Natural killer cell (primary cell): ENCODE measurements around the gene PCSK7. TPM values are rescaled to one million over a fixed set of nuclear protein-coding genes. Genes with fewer than 3 reads are reported as not detected.

Source experiments
- ATAC-seq, 3 donors: fragments of 150-1000 bp in 2 of 3; fragments of 200-7000 bp in 1 of 3; cut with Tn5 transposase; 1 replicate in 1 of 3; 2 replicates in 2 of 3; pipeline ENCODE4 v1.10.0; 2021; ENCODE audit warnings: mild to moderate bottlenecking in 2 of 3, moderate library complexity in 2 of 3
- DNase-seq, 2 donors: peaks; one replicate each; pipeline versions ENCODE4 v3.0.0 to v3.0.0-alpha.2; 2013 to 2021; ENCODE audit warnings: mixed read lengths in 1 of 2
- H3K27ac ChIP-seq: one replicate; pipeline ENCODE4 v1.5.1; 2013; ENCODE audit warnings: mild to moderate bottlenecking, low read length
- H3K27me3 ChIP-seq: one replicate; pipeline ENCODE4 v1.6.1; 2013; ENCODE audit warnings: low read length; ENCODE audit not compliant: control insufficient read depth, insufficient read depth
- H3K36me3 ChIP-seq: one replicate; pipeline ENCODE4 v1.6.1; 2013; ENCODE audit warnings: low read length; ENCODE audit not compliant: control insufficient read depth, insufficient read depth
- H3K4me1 ChIP-seq: one replicate; pipeline ENCODE4 v1.6.1; 2013; ENCODE audit warnings: low read length; ENCODE audit not compliant: control insufficient read depth, insufficient read depth
- H3K4me3 ChIP-seq: one replicate; pipeline ENCODE4 v1.5.1; 2013; ENCODE audit warnings: low read length
- H3K9me3 ChIP-seq: one replicate; pipeline ENCODE4 v1.6.1; 2013; ENCODE audit warnings: low read length; ENCODE audit not compliant: control insufficient read depth, insufficient read depth
- H3K27ac Mint-ChIP-seq, 2 donors: one replicate each; pipeline ENCODE4 v1.8.0; 2022; ENCODE audit warnings: mild to moderate bottlenecking in 2 of 2, mixed read lengths in 2 of 2, moderate library complexity in 1 of 2
- H3K27me3 Mint-ChIP-seq, 2 donors: one replicate each; pipeline ENCODE4 v1.8.0; 2022; ENCODE audit warnings: low read depth in 2 of 2, mixed read lengths in 2 of 2
- H3K36me3 Mint-ChIP-seq: one replicate; pipeline ENCODE4 v1.8.0; 2022; ENCODE audit warnings: mixed read lengths
- H3K4me1 Mint-ChIP-seq, 2 donors: one replicate each; pipeline ENCODE4 v1.8.0; 2022; ENCODE audit warnings: mixed read lengths in 2 of 2
- H3K4me3 Mint-ChIP-seq: one replicate; pipeline ENCODE4 v1.8.0; 2022; ENCODE audit warnings: mild to moderate bottlenecking, moderate library complexity, mixed read lengths
- H3K9me3 Mint-ChIP-seq, 2 donors: one replicate each; pipeline ENCODE4 v1.8.0; 2022; ENCODE audit warnings: mixed read lengths in 2 of 2
- CTCF ChIP-seq: fragments of 200-600 bp; IDR thresholded peaks from one replicate; pipeline ENCODE4 v1.8.0; 2022; ENCODE audit warnings: antibody characterized with exemption
- WGBS: methylation state at CpG from one replicate; pipeline ENCODE4 v1.1.7; 2013; ENCODE audit warnings: missing lambda C conversion rate; ENCODE audit not compliant: insufficient coverage; 5-methylcytosine and 5-hydroxymethylcytosine counted together
- intact Hi-C: fragments of 100-400 bp; cut with micrococcal nuclease; formaldehyde crosslinking; loops from one replicate; pipeline ENCODE4 v1.14.2; 2022
- total RNA-seq, 4 donors: library from RNA; stranded (reverse); fragments of 120-200 nt in 1 of 4; gene quantifications; one replicate each; pipeline versions ENCODE4 v1.2.3 to v1.2.4, GENCODE V29; 2013 to 2022

PCSK7 gene
- total RNA-seq, 3 donors from 2014 or later (not counting 1 experiment from before 2014, with no cell fraction given), result 397 to 471 (median 441) TPM

- ATAC-seq (no peak), DNase-seq (no peak)
- Mint-ChIP-seq H3K4me1 (peaks cover 15 to 37% of the 10 kb centered on the region in 2 donors), H3K9me3 (no peaks in the 10 kb centered on the region), H3K27ac (peak overlapping the region in 1 of 2 donors; percentile 58), H3K4me3 (no peak overlapping the region), H3K27me3 (no peaks in the 10 kb centered on the region), H3K36me3 (no peaks in the 10 kb centered on the region)
- TF ChIP-seq CTCF, result no peak
- no peak overlapping the region for H3K27ac ChIP-seq
- H3K4me3 ChIP-seq, result no peak overlapping the region
- no peaks in the 10 kb centered on the region for H3K27me3 ChIP-seq
- 90% methylated on average over 16 of the region's 17 CpGs for WGBS
- peaks cover 90% of the 10 kb centered on the region for H3K36me3 ChIP-seq
- intact Hi-C loops, result loop anchor here (10.0 kb wide), 1 partner anchor 339 kb away; no protein-coding TSS in a partner anchor
- no peaks in the 10 kb centered on the region for H3K9me3 ChIP-seq
- peaks cover 6% of the 10 kb centered on the region for H3K4me1 ChIP-seq
Measured at GRCh38 chr11:117223741-117224689, 7.9 kb downstream of the PCSK7 start.

GRCh38 chr11:117222991-117223740, 8.7 kb downstream of the PCSK7 start:
- no peak for DNase-seq
- WGBS, result 97% methylated on average over 14 of the region's 14 CpGs
- ATAC-seq, result no peak
- Histone ChIP-seq H3K4me3 (no peak overlapping the region), H3K9me3 (no peaks in the 10 kb centered on the region), H3K27me3 (no peaks in the 10 kb centered on the region), H3K27ac (no peak overlapping the region), H3K36me3 (peaks cover 92% of the 10 kb centered on the region), H3K4me1 (peaks cover 3% of the 10 kb centered on the region)
- intact Hi-C loops, result loop anchor here (10.0 kb wide), 1 partner anchor 338 kb away; no protein-coding TSS in a partner anchor
- Mint-ChIP-seq H3K27me3 (no peaks in the 10 kb centered on the region), H3K27ac (no peak overlapping the region), H3K9me3 (no peaks in the 10 kb centered on the region), H3K4me3 (no peak overlapping the region), H3K36me3 (no peaks in the 10 kb centered on the region), H3K4me1 (peaks cover 14 to 30% of the 10 kb centered on the region in 2 donors)
- TF ChIP-seq CTCF, result no peak

GRCh38 chr11:117221775-117222517, 9.9 kb downstream of the PCSK7 start:
- H3K9me3 ChIP-seq, result no peaks in the 10 kb centered on the region
- intact Hi-C loops, result loop anchor here (10.0 kb wide), 1 partner anchor 337 kb away; no protein-coding TSS in a partner anchor
- peaks cover 6% of the 10 kb centered on the region for H3K36me3 Mint-ChIP-seq
- WGBS, result 97% methylated on average over 7 of the region's 7 CpGs
- H3K4me1 Mint-ChIP-seq, result peaks cover 11 to 25% of the 10 kb centered on the region in 2 donors
- no peaks in the 10 kb centered on the region for H3K9me3 Mint-ChIP-seq
- H3K27ac ChIP-seq, result no peak overlapping the region
- no peaks in the 10 kb centered on the region for H3K27me3 ChIP-seq
- DNase-seq (no peak), ATAC-seq (no peak)
- H3K4me3 Mint-ChIP-seq, result no peak overlapping the region
- peaks cover 3% of the 10 kb centered on the region for H3K4me1 ChIP-seq
- H3K27me3 Mint-ChIP-seq, result no peaks in the 10 kb centered on the region
- peak overlapping the region in 1 of 2 donors; percentile 38 for H3K27ac Mint-ChIP-seq
- TF ChIP-seq CTCF, result no peak
- no peak overlapping the region for H3K4me3 ChIP-seq
- H3K36me3 ChIP-seq, result peaks cover 94% of the 10 kb centered on the region
